HEK293 (cell line): Measurements from ENCODE around the gene MCF2L.

ENCODE experiments used
- CTCF ChIA-PET: fragments of 350-600 bp; formaldehyde crosslinking; extraction: SDS; loops from one replicate; lab custom pipeline; 2021; ENCODE audit warnings: antibody characterized with exemption; lab: Yijun Ruan, JAX
- POLR2A ChIA-PET: fragments of 300-600 bp; formaldehyde crosslinking; extraction: SDS; loops from one replicate; lab custom pipeline; 2020; ENCODE audit warnings: antibody characterized with exemption, inconsistent platforms; lab: Yijun Ruan, JAX
- H3K27ac ChIP-seq: fragments of 200-500 bp; sonication (Bioruptor generic); 2 replicates; pipeline ENCODE4 v1.5.1; 2014; ENCODE audit warnings: low read depth, low read length, control low read depth, inconsistent platforms; ENCODE audit errors: extremely low read depth
- H3K36me3 ChIP-seq, 2 experiments: fragments of 200-500 bp in 1 of 2; sonication (Bioruptor generic) in 1 of 2; 1 replicate in 1 of 2; 2 replicates in 1 of 2; pipeline ENCODE4 v1.5.1; 2014 to 2017; ENCODE audit warnings: inconsistent platforms in 2 of 2, low read length in 2 of 2; ENCODE audit not compliant: control insufficient read depth in 2 of 2, insufficient read depth in 1 of 2
- H3K4me1 ChIP-seq: fragments of 200-500 bp; sonication (Bioruptor generic); 2 replicates; pipeline ENCODE4 v1.5.1; 2014; ENCODE audit warnings: mild to moderate bottlenecking, low read length, inconsistent platforms; ENCODE audit not compliant: control insufficient read depth, insufficient read depth
- H3K4me3 ChIP-seq: 2 replicates; pipeline ENCODE4 v1.5.1; 2011; ENCODE audit warnings: low read depth, mild to moderate bottlenecking, control low read depth, low read length, moderate library complexity
- H3K9me3 ChIP-seq: fragments of 200-500 bp; sonication (Bioruptor generic); 2 replicates; pipeline ENCODE4 v1.5.1; 2014; ENCODE audit warnings: low read depth, low read length, inconsistent platforms; ENCODE audit not compliant: control insufficient read depth, insufficient read depth
- GLI2 ChIP-seq: fragments of 450-650 bp; formaldehyde crosslinking; IDR thresholded peaks from 2 replicates; pipeline ENCODE4; 2017; ENCODE audit warnings: missing biosample characterization, missing genetic modification characterization, low read depth, borderline replicate concordance
- GLI4 ChIP-seq: fragments of 450-650 bp; formaldehyde crosslinking; IDR thresholded peaks from 2 replicates; pipeline ENCODE4 v1.5.1; 2016; ENCODE audit warnings: missing biosample characterization, missing genetic modification characterization
- GLIS1 ChIP-seq: fragments of 450-650 bp; formaldehyde crosslinking; IDR thresholded peaks from 2 replicates; pipeline ENCODE4 v1.5.1; 2016; ENCODE audit warnings: missing biosample characterization, missing genetic modification characterization
- HOXC10 ChIP-seq: sonication (generic); formaldehyde crosslinking; IDR thresholded peaks from 2 replicates; pipeline ENCODE4 v1.8.1; 2023; ENCODE audit warnings: mild to moderate bottlenecking, missing genetic modification reagents
- SCRT2 ChIP-seq: fragments of 450-650 bp; formaldehyde crosslinking; IDR thresholded peaks from 2 replicates; pipeline ENCODE4 v1.5.1; 2016; ENCODE audit warnings: missing biosample characterization, missing genetic modification characterization
- YY1 ChIP-seq: fragments of 450-650 bp; formaldehyde crosslinking; IDR thresholded peaks from 2 replicates; pipeline ENCODE4 v1.5.1; 2018; ENCODE audit warnings: missing biosample characterization, missing genetic modification characterization
- ZFP69B ChIP-seq: fragments of 450-650 bp; formaldehyde crosslinking; IDR thresholded peaks from 2 replicates; pipeline ENCODE4 v1.5.1; 2016; ENCODE audit warnings: missing biosample characterization, missing genetic modification characterization
- ZNF133 ChIP-seq: fragments of 450-650 bp; formaldehyde crosslinking; IDR thresholded peaks from 2 replicates; pipeline ENCODE4 v1.5.1; 2016; ENCODE audit warnings: missing biosample characterization, missing genetic modification characterization
- ZNF138 ChIP-seq: fragments of 450-650 bp; formaldehyde crosslinking; IDR thresholded peaks from 2 replicates; pipeline ENCODE4 v1.5.1; 2016; ENCODE audit warnings: missing biosample characterization, missing genetic modification characterization, borderline replicate concordance
- ZNF184 ChIP-seq: fragments of 450-650 bp; IDR thresholded peaks from 2 replicates; pipeline ENCODE4 v1.5.1; 2018; ENCODE audit warnings: missing biosample characterization, mild to moderate bottlenecking, missing genetic modification characterization
- ZNF274 ChIP-seq, 2 experiments: fragments of 200-500 bp in 1 of 2; fragments of 450-650 bp in 1 of 2; sonication (Bioruptor generic) in 1 of 2; formaldehyde crosslinking in 1 of 2; IDR thresholded peaks; 2 replicates each; pipeline versions ENCODE4 v1.5.1 to v1.6.1; 2014 to 2016; ENCODE audit warnings: borderline replicate concordance in 1 of 2, inconsistent platforms in 1 of 2, low read length in 1 of 2, missing biosample characterization in 1 of 2, missing genetic modification characterization in 1 of 2
- ZNF302 ChIP-seq: fragments of 450-650 bp; formaldehyde crosslinking; IDR thresholded peaks from 2 replicates; pipeline ENCODE4 v1.5.1; 2016; ENCODE audit warnings: missing biosample characterization, missing genetic modification characterization, low read depth
- ZNF324 ChIP-seq: fragments of 450-650 bp; formaldehyde crosslinking; IDR thresholded peaks from 2 replicates; pipeline ENCODE4 v1.5.1; 2016; ENCODE audit warnings: missing biosample characterization, missing genetic modification characterization
- ZNF426 ChIP-seq: fragments of 450-650 bp; formaldehyde crosslinking; IDR thresholded peaks from 2 replicates; pipeline ENCODE4 v1.5.1; 2017; ENCODE audit warnings: missing biosample characterization, missing genetic modification characterization, mild to moderate bottlenecking, inconsistent platforms, moderate library complexity
- ZNF521 ChIP-seq: fragments of 450-650 bp; formaldehyde crosslinking; IDR thresholded peaks from 2 replicates; pipeline ENCODE4 v1.5.1; 2017; ENCODE audit warnings: missing biosample characterization, mild to moderate bottlenecking, missing genetic modification characterization
- ZNF529 ChIP-seq: fragments of 450-650 bp; formaldehyde crosslinking; IDR thresholded peaks from 2 replicates; pipeline ENCODE4 v1.5.1; 2017; ENCODE audit warnings: missing genetic modification characterization, missing biosample characterization; ENCODE audit not compliant: insufficient replicate concordance
- ZNF626 ChIP-seq: fragments of 450-650 bp; sonication (Bioruptor Pico); formaldehyde crosslinking; IDR thresholded peaks from 2 replicates; pipeline ENCODE4 v1.5.1; 2018; ENCODE audit warnings: missing biosample characterization, missing genetic modification characterization, inconsistent platforms
- ZNF658 ChIP-seq: fragments of 450-650 bp; formaldehyde crosslinking; IDR thresholded peaks from 2 replicates; pipeline ENCODE4; 2016; ENCODE audit warnings: missing biosample characterization, missing genetic modification characterization
- ZNF660 ChIP-seq: fragments of 450-650 bp; IDR thresholded peaks from 2 replicates; pipeline ENCODE4 v1.5.1; 2018; ENCODE audit warnings: missing biosample characterization, mild to moderate bottlenecking, missing genetic modification characterization
- ZNF776 ChIP-seq: fragments of 450-650 bp; formaldehyde crosslinking; IDR thresholded peaks from 2 replicates; pipeline ENCODE4 v1.5.0; 2017; ENCODE audit warnings: missing biosample characterization, missing genetic modification characterization, borderline replicate concordance
- ZNF791 ChIP-seq: fragments of 450-650 bp; formaldehyde crosslinking; IDR thresholded peaks from 2 replicates; pipeline ENCODE4 v1.5.1; 2016; ENCODE audit warnings: missing biosample characterization, missing genetic modification characterization
- TF ChIP-seq, protein P1 (sequence below): fragments of 450-650 bp; formaldehyde crosslinking; IDR thresholded peaks from 2 replicates; pipeline ENCODE4 v1.5.1; 2016; ENCODE audit warnings: missing biosample characterization, missing genetic modification characterization
- TF ChIP-seq, protein P2 (sequence below): fragments of 450-650 bp; formaldehyde crosslinking; IDR thresholded peaks from 2 replicates; pipeline ENCODE4 v1.5.1; 2016; ENCODE audit warnings: missing biosample characterization, missing genetic modification characterization, borderline replicate concordance

Gene MCF2L

DNA sequence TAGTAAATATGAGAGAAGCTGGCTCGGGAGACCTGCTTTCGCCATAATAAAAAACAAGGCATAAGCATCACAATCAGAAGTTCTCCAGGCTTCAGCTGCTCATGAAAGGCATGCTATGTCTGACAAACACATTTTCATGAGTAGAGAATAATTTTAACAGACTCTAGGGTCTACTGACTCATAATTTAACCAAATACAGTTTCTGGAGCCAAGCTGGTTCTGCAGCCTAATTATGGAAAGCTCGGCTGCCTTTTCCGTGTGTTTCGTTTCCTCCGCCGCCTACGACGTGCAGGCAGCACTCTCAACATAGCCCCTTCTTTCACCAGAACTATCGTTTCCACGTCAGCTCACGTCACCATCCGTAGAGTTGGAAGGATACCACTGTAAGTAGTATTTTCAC is 5.7 kb downstream of the MCF2L start:
- CTCF ChIA-PET, result interaction anchor here (0.7 kb wide), 1 partner anchor 249 kb away, joined by 3 read pairs; no protein-coding TSS in a partner anchor
- Histone ChIP-seq H3K27ac (no peak overlapping the region), H3K36me3 (no peaks in the 10 kb centered on the region), H3K9me3 (no peaks in the 10 kb centered on the region)
- POLR2A ChIA-PET, result no interaction called here
- TF ChIP-seq ZNF133 (tag by site-specific recombination) (no peak), GLI2 (no peak), ZNF791 (tag by site-specific recombination) (no peak), ZNF521 (tag by site-specific recombination) (no peak), ZNF302 (tag by site-specific recombination) (no peak), ZNF324 (tag by site-specific recombination) (no peak)
- TF ChIP-seq, protein P1, sequence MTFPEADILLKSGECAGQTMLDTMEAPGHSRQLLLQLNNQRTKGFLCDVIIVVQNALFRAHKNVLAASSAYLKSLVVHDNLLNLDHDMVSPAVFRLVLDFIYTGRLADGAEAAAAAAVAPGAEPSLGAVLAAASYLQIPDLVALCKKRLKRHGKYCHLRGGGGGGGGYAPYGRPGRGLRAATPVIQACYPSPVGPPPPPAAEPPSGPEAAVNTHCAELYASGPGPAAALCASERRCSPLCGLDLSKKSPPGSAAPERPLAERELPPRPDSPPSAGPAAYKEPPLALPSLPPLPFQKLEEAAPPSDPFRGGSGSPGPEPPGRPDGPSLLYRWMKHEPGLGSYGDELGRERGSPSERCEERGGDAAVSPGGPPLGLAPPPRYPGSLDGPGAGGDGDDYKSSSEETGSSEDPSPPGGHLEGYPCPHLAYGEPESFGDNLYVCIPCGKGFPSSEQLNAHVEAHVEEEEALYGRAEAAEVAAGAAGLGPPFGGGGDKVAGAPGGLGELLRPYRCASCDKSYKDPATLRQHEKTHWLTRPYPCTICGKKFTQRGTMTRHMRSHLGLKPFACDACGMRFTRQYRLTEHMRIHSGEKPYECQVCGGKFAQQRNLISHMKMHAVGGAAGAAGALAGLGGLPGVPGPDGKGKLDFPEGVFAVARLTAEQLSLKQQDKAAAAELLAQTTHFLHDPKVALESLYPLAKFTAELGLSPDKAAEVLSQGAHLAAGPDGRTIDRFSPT, result no peak
- TF ChIP-seq, all 188 proteins: peak for 0
- Histone ChIP-seq H3K4me1 (peaks cover 7% of the 10 kb centered on the region), H3K4me3 (no peak overlapping the region)

DNA sequence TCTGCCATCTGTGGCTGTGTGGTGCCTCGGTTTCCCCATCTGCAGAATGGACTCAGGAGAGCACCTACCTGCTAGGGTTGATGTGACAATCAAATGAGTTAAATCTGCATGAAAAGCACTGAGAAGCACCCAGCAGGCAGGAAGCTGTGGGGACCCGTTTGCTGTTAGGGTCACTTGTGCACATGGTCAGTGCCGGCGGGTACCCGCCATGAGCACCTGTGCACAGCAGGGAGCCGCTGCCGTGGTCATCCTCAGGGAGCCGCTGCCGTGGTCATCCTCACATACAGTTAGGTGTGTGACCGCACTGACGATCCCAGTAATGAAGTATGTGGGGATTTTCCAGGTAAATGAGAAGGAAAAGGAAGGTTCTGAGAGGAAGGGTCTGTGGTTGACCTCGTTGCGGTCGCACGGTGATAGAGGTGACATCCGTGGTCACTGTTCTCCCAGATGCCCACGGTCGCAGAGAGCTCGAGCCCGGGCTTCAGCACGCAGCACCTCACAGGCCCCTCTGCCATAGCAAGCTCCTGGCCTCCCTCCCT is 6.5 kb downstream of the MCF2L start:
- H3K9me3 ChIP-seq, result no peaks in the 10 kb centered on the region
- ChIA-PET POLR2A (no interaction called here), CTCF (interaction anchor here (0.7 kb wide), 2 partner anchors 248 to 423 kb away, joined by 3 read pairs; no protein-coding TSS in a partner anchor)
- no peaks in the 10 kb centered on the region for H3K36me3 ChIP-seq
- TF ChIP-seq ZNF658 (tag by site-specific recombination) (no peak), ZNF184 (no peak), ZNF776 (tag by site-specific recombination) (no peak), ZNF274 (IDR thresholded peaks at IDR 0.05; ENCODE audit: low read length) (no peak), ZNF274 (tag by site-specific recombination; IDR thresholded peaks at IDR 0.05; ENCODE audit: borderline replicate concordance) (no peak), ZNF426 (no peak), ZNF660 (tag by site-specific recombination) (no peak), ZNF529 (tag by site-specific recombination) (no peak), ZNF626 (tag by site-specific recombination) (no peak)
- TF ChIP-seq, protein P2, sequence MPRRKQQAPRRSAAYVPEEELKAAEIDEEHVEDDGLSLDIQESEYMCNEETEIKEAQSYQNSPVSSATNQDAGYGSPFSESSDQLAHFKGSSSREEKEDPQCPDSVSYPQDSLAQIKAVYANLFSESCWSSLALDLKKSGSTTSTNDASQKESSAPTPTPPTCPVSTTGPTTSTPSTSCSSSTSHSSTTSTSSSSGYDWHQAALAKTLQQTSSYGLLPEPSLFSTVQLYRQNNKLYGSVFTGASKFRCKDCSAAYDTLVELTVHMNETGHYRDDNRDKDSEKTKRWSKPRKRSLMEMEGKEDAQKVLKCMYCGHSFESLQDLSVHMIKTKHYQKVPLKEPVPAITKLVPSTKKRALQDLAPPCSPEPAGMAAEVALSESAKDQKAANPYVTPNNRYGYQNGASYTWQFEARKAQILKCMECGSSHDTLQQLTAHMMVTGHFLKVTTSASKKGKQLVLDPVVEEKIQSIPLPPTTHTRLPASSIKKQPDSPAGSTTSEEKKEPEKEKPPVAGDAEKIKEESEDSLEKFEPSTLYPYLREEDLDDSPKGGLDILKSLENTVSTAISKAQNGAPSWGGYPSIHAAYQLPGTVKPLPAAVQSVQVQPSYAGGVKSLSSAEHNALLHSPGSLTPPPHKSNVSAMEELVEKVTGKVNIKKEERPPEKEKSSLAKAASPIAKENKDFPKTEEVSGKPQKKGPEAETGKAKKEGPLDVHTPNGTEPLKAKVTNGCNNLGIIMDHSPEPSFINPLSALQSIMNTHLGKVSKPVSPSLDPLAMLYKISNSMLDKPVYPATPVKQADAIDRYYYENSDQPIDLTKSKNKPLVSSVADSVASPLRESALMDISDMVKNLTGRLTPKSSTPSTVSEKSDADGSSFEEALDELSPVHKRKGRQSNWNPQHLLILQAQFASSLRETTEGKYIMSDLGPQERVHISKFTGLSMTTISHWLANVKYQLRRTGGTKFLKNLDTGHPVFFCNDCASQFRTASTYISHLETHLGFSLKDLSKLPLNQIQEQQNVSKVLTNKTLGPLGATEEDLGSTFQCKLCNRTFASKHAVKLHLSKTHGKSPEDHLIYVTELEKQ (tag by site-specific recombination), result no peak
- H3K27ac ChIP-seq, result no peak overlapping the region
- H3K4me3 ChIP-seq, result no peak overlapping the region
- peaks cover 1% of the 10 kb centered on the region; the same call in 1 of the 2 replicates for H3K4me1 ChIP-seq

DNA sequence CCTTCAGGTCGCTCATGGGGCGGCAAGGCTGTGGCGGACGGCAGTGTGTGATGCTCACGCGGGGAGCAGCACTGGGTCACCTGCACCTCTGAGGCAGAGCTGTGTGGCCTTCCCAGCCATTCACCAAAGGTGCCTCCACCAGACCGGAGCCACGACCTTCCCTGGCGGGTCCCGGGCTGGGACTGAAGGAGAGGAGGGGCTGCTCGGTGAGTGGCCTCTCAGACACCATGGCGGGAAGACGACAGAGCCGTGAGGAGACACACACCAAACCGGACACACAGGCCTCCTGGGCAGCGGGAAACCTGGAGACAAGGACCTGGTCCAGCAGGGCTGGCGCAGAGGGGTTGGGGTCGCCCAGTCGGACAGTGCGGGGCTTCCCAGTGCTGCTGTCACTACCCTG is 7.5 kb downstream of the MCF2L start:
- H3K27ac ChIP-seq, result no peak overlapping the region
- H3K9me3 ChIP-seq, result no peaks in the 10 kb centered on the region
- no peaks in the 10 kb centered on the region for H3K36me3 ChIP-seq
- no peaks in the 10 kb centered on the region for H3K4me1 ChIP-seq
- TF ChIP-seq GLIS1 (no peak), YY1 (no peak), ZNF138 (tag by site-specific recombination) (no peak), ZFP69B (tag by site-specific recombination) (no peak), GLI4 (tag by site-specific recombination) (no peak), HOXC10 (CRISPR knock-in tag) (no peak), GLI2 (no peak), SCRT2 (tag by site-specific recombination) (no peak)
- TF ChIP-seq, protein P1, result no peak
- no peak overlapping the region for H3K4me3 ChIP-seq
- POLR2A ChIA-PET, result no interaction called here
- CTCF ChIA-PET, result no interaction called here
